GOT3 (cell line): ENCODE results near the gene OVAAL.

Experiments
- DNase-seq: peaks from one replicate; lab custom pipeline; 2025; ENCODE audit warnings: mixed read lengths; lab: John Stamatoyannopoulos, UW

Gene OVAAL

DNA sequence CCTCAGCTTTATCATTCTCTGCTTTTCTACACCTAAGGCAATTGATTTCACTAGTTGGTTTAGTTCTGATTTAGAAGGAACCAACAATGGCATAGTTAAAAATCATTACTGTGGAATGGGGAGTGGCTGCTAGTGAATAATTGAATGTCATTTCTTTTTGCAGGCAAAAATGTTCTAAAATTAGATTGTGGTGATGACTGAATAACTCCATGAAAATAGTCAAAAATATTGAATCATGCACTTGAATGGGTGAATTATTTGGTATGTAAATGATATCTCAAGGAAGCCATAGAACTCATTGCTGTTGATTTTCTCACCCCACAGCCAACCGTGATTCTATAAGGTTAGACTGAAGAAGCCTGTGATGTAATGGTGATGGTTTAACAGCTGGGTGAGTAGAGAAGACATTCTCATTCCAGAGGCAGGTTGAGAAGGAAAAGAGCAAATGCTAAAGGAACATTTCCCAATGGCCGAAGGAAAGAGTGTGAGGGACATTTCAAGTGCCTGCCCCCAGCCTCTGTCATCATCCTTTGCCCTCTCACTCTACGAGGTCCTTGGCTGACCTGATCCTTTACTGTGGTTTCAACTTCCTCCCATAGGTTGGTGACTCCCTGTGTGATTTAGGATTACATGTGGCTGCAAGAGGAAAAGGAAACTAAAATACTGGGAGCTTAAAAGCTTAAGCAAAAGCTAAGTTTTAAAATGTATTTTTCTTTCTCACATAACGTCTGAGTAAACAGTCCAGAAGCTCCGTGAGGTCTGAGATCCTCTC is 12.5 kb downstream of the OVAAL start:
- no peak for DNase-seq

DNA sequence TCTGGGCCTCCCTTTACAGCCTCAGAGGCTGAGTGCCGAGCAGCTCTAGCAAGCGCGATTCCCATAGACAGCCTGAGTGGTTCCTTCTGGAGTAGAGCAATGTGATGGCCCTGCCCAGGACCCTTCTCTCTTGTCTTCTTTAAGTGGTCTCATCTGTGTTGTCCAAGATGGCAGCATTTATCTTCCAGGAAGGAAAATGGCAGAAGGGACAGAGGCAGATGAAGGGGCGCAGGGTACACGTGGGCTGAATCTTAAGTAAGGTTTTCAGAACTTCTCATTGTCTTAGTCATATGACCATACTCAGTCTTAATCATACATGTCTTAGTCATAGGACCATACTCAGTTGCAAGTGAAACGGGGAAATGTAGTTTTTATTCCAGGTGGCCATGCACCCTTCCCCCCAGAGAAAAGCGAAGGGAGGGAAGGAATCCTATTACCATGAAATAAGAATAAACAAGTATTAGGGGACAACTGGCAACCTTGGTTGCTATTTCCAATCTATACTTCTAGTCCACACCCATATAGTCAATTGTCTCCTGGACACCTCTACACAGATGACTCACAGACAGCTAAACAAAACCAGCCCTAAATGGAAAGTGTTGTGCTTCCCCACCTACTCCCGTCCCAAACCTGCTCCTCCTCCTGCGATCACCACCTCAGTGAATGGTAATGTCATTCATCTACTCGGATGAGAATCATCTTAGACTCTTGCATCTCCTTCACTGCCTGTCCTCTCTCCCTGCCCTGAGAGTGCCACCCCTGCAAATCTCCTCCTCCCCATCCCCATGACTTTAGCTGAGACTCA is 13.3 kb downstream of the OVAAL start:
- no peak for DNase-seq

DNA sequence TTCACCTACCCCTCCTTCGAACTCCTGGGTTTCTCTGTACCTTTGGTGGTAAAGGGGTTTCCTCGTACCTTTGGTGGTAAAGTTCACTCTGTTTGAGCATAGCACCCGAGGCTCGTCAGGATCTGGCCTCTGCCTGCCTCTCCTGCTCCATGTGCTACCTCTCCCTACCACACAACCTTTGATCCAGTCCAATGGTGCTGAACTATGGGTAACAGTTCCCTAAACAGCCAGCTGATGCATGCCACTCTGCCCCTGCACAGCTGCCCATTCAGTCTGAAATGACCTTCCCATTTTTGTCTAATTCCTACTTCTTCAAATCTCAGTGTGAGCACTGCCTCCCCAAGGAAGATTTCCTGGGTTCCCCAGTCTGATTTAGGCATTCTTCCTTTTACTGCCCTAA is 14.0 kb downstream of the OVAAL start:
- DNase-seq = no peak

DNA sequence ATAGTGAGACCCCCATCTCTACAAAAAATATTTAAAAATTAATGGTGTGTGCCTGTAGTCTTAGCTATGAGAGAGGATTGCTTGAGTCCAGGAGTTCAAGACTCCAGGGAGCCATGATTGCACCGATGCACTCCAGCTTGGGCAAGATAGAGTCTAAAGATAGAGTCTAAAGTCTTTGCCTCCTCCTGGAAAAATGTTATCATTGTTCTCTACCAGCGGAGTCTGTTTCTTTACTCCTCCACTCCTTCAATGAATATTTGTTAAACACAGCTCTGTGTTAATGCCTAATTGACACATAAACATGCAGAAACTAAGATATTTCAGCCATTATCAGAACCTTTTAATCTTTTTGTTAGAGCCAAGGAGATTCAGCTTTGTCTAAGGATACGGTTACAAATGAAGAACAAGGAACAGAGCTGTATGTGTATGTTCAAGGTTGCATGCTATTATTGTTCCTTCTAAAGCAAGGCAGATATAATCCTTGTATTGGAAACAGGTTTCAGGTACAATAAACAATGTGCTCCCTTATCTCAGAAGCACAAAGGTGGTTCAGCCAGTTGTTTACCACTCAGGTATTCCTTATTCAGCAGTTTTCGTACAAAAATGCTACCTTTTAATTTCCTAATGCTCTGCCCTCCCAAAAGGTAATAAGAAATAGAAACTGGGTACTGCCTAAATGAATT is 15.4 kb downstream of the OVAAL start:
- no peak for DNase-seq

DNA sequence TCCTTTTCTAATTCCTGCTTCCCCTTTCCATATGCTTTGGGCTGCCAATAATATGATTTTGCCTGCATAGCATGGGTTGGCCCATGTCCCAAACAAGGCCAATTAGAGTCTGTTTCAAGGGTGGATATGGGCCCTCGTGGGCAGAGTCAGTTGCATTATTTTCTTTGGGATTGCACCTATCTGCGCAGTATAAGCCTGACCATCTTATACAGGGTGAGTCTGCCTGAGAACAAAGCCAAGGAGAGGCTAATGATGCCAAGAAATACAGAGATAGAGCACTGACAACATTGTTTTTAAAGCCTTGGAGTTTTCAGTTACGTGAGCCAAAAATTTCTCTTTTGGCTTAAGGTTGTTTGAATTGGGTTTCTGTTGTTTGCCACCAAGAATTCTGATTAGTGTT is 18.6 kb downstream of the OVAAL start:
- DNase-seq = no peak

DNA sequence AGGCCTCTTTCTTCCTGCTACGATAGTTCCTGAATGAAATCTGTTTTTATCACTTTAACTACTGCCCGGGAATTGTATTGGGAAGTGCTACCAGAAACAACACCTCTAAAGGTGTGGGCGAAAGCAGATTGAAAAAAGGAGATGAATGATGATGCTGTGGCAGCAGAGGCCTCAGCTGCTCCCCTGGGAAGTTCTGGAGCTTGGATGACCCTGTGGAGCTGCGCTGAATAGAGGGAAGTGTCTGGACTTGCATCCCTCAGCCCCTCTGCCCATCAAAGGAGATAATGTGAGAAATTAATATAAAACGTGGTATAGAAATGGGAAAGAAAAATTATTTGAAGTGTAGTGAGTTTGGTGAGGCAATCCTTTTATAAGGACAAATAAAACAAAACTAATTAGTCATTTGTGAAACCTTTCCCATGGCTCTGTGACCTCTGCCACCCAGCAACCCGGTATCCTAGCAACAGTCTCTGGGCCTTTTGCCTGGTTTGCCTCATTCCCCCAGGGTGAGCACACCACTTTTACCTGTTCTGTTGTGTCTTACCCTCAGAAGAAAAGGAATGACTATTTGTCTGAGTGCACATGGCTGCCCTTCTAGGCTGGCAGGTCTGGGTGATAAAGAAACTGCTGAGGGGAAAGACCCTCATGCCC is 21.3 kb downstream of the OVAAL start:
- DNase-seq = no peak

DNA sequence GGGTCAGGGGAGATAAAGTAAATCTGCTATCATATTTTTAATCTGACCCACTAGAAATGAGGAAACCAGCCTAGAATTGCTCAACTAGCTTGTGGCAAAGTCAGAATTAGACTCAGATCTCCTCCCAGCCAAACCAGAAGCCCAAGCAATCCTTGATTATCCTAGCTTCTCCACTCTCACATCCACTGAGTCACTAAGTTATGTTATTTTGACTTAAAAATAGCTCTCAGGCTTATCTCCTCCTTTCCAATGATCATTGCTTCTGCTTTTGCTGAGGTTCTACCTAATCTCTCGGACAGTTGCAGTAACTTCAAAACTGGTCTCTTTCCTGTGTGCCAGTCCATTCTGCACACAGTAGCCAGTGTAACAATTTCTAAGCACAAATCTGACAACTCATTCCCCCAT is 22.9 kb downstream of the OVAAL start:
- DNase-seq = no peak

DNA sequence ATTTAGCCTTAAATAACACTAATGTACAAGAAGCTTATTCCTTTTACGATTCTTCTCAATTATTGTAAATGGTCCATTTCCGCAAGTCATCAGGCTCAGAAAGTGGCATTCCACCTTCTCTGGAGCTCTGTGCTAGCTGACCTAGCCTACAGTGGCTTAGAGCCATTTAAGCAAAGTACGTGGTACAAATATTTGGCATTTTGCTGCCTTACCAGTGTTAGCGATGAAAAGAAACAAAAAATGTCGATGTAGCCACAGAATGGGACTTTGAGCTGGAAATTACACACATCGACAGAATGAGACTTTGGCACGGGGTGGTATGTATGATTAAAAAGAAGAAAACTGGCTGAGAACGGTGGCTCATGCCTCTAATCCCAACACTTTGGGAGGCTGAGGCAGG is 26.1 kb downstream of the OVAAL start:
- DNase-seq = no peak

DNA sequence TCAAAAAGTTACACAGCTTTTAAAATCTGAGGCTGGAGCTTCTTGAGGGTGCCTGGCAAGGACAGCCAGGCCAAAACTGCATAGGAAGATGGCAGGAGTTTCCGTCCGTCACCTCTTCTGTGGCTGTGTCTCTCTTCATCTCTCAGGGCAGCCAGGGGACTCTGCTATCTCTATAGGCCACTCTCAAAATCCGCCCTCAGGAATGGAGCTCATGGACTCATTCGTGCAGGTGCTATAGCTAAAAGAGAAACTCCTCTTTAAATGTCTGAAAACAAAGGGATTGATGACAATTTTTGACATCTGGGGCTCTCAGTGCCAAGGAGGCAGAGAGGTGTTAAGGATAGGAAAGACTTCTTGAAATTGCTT is 27.2 kb downstream of the OVAAL start:
- DNase-seq = no peak

DNA sequence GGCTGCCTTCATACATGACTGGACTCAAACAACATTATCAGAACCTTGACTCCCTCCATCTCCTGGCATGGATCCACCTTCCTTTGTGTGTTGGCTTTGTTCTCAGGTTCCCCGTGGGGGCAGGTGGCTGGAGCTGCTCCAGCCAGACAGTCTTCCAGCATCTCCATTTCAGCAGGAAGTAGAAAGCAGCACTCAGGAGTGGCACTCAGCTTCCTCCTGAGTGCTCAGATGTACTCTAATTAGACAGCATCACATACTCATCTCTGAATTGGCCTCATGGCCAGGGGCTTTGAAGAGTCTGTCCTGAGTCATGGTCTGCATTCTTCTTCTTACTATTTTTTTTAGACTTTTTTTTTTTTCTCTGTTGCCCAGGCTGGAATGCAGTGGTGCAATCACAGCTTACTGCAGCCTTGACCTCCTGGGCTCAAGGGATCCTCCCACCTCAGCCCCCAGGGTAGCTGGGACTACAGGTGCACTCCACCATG is 27.9 kb downstream of the OVAAL start:
- no peak for DNase-seq

DNA sequence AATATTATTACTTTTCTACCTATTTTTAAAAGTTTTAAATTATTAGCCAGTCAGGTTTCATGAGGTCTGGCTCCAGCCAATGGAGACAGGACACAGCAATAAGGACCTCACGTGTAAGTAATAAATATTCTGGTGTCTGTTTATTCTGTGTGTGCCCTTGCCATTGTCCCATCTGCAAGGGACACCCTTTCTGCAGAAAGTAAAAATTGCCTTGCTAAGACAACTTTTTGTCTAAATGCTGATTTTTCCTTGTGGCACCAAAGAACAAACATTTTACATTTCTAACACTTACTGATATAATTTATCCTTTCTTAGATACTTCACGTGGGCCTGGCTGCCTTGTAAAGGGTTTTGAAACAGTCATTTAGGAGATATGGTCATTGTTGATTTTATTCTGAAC is 29.4 kb downstream of the OVAAL start:
- no peak for DNase-seq

DNA sequence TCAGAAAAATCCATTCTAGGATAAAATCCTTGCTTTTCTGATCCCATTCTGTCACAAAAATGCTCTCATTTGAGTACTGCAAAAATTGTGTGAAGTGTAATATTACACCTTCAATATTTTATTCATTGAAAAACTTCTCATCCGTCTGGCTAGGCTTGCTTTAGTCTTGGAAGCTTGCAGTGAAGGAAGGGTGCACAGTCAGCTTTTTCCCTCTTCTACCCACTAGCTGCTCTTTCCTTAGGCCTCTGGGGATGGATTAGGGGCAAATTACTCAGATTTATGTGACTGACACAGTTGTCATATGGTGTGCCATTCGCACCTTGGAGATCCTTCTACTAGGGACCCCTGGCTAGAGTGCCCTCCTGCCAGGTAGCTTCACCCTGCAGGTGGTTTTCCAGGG is 32.1 kb downstream of the OVAAL start:
- DNase-seq = no peak

DNA sequence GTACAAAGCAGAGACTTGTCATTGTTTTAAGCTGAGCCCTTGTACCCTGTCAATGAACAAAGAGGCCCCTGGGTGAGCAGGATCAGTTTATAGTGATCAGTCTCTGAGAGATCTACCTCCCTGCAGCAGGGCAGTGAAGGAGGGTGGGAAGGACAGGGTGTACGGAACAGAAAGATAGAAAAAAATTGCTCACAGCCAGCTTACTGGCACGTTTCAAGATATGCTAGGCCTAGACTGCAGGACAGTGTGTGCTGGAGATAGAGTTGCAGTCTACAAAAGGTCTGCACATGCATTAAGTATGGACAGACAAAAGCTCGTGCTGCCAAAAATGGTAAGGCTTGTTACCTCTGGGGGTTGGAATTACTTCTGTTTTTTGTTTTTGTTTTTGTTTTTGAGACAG is 34.6 kb downstream of the OVAAL start:
- no peak for DNase-seq

DNA sequence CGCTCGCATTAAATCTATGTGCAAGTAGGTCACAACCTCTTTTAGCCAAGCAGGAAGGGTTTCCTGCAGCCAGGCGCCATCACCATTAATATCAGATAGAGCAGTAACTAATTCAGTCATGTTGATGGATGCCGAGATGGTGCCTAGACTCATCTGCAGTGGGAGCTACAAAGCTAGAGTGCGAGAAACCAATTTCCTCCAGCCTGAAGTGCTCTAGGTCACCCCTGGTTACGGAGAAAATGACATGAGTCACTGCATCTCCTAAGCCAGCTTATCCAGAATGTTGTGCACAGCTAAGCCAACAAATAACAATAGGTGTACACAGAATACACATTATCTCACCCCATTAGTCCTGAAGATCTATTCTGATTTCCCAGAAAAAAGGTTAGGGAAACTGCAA is 36.0 kb downstream of the OVAAL start:
- no peak for DNase-seq

DNA sequence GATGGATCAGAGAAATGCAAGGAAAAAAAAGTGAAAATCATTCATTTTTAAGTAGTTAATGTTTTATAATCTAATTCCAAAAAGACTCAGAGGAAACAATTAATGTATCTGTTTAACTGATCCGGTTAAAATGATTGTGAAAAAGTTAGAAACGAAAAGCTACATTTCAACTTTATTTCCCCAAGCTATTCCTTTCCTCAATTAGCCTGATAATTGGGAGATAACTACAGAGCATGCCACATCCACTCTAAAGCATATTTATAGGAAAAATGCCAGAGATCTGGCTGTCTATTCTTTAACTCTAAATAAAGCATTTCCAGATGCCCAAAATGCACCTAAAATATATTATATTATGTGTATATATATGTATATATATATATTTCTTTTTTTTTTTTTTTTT is 37.2 kb downstream of the OVAAL start:
- no peak for DNase-seq

DNA sequence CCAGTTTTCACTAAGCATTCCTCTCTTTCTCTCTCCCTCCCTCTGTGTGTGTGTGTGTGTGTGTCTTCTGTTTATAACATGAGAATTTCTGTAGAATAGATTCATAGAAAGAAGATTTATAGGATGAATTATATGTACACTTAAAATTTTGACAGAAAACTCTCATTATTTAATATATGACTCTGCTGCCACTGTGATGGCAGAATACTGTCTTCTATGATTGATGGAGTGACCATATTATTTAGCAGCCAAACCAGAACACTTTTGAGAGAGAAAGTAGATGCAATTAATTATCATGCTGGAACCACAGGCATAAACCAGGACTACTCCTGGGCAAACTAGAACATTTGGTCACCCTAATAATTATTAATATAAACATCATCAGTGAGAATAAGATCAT is 38.8 kb downstream of the OVAAL start:
- DNase-seq = no peak

DNA sequence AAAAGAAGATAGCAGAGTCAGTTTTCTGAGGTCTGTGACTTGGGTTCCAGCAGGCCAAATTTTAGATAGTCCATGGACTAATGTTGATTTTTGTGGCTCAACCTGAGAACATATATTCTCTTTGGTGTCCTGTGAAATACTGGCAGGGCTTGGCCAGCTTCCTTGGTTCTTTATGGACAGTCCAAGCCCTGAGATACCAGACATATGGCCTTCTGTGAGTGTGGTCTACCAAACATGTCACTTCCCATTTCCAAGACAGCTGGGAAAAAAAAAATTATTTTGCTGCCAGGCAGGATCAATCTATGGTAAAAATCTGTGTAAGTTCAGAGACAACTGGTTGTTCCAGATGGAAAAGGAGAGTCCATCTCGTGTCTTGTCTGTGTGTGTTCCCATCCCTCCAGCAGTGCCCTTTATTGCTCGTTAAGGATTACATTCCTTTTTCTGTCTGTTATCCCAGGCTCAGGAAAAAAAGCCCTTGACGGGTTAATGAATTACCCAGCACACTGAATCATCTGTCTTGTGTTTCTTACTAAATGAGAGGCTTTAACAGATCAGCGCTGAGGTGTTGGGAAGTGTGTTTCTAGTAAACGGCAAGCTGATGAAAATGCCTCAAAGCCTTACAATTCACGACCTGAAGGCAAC is 39.7 kb downstream of the OVAAL start:
- no peak for DNase-seq

DNA sequence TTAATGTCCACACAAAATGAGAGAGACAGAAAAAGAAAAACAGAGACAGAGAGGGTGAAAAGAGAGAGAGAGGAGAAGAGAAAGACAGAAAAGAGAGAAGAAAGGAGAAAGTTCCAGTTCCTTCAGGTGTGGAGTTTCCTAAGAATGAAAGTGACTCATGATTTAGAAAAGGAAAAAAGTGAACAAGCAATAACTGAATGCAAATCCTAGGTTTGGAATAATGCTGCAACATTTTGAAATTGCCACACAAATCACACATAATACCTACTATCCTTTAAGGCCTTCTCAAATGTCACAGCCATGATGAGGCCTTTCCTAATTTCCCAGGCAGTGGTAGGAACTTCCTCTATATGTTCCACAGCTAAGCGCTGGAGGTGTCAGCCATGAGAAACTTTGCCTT is 41.6 kb downstream of the OVAAL start:
- no peak for DNase-seq

DNA sequence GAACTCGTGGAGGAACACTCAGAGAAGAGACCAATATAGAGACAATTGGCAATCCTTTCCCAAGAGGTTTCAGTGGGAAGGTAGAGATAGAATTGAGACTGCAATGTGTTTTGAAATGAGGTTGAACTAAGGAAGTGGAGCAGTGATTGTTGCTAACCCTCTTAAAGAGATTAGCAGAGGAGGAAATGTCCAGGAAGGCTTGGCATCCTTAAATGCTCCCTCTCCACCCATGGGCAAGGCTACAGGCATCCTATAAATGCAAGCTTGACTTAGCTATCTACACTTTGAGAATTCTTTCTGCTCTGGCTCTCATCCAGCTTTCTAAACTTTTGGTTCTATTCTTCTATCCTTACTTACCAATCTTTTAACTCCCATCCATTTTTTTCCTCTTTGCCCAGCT is 42.7 kb downstream of the OVAAL start:
- DNase-seq = no peak

DNA sequence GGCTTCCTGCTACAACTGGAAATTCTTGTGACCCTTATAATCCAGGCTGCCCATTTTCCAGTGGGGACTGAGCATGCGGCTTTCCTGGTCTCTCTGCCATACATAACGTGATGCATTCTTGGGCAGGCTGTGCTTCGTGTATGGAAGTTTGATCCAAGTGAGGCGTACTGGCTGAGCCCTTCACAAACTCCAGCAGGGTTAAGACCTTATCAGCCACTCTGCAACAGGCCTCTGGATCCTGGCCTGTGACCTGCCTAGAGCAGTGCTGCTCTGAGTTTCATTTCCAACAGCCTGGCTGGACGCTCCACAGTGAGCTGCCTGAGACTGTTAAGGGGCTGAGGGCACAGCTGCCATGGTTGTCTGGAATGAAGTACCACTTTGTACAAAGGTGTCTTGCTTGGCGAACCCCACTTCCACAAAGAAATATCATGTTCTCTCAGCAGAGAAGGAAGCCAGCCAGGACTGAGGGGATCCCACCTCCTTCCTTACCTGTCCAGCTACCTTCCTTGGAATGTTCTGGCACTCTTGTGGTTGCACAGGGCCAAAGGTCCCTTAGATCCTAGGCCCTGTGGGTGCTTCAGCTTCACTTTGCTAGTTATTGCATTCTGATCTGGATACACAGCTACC is 44.6 kb downstream of the OVAAL start:
- no peak for DNase-seq

DNA sequence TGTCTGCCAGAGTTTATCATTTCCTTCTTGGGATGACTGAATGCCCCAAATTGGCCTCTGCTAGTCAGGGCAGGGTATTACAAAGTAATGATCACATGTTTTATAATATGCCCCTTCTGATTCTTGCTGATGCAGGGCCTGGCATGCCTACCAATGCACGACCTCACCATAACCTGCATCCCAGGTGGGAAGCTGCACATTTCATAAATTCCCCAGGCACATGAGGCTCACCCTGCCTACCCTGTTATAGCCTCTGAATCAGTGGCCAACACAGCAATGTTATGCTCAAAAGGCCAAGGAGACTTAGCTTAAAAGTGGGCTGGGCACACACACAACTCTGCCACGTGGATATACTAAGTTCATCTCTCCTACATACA is 45.1 kb downstream of the OVAAL start:
- DNase-seq = no peak

DNA sequence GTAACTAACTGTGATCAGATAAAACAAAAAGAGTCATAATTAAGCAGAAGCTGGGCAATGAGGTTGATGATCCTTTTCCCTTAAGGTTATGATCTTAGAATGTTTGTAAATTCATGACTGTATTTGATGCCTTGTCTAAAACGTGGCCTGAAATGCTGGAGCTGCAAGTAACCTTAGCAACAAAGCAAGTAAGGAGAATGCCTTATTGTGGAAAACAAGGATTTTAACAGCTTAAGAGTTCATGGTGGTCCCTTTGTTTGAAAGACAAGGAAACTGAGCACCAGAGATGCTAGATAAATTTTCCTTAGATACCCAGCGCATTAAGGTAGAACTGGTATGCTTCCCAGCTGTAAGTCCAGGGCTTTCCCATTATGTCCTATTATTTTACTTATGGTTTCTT is 47.4 kb downstream of the OVAAL start:
- no peak for DNase-seq
